GM15510 (cell line): Measurements from ENCODE around the gene ZNF408.

Experiments
- POLR2A ChIP-seq: IDR thresholded peaks from 3 replicates; pipeline ENCODE4 v1.6.1; 2011; ENCODE audit warnings: borderline replicate concordance; ENCODE audit not compliant: insufficient read length; ENCODE audit errors: extremely low read depth

ZNF408 gene

DNA sequence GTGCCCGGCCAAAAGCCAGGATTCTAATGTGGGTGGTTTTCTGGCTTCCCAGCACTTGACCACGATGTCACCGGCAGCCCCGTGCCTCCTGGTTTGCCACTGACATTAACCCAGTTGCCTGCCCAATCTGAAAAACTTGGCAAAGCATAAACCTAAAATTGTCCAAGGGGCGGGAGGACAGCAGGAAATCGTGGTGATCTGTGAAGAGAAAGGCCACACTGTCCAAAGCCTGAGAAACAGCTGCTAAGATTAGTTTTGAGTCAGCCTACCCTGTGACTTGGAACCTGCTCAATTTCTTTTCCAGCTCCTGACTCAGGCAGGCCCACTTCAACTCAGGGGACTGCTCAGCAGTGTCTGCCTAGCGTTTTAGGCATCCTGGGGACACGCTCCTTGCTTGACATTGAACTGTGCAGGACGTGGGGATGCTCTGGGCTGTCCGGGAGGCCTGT is 10.0 kb downstream of the ZNF408 start:
- TF ChIP-seq POLR2A: no peak

- TF ChIP-seq POLR2A: no peak
Observed at GRCh38 chr11:46711303-46711702, 10.5 kb downstream of the ZNF408 start.

- TF ChIP-seq POLR2A: no peak
Observed at GRCh38 chr11:46712874-46713576, 12.2 kb downstream of the ZNF408 start.

GRCh38 chr11:46718155-46719019 is 17.6 kb downstream of the ZNF408 start:
- TF ChIP-seq POLR2A: no peak

- no peak for TF ChIP-seq POLR2A
Observed at GRCh38 chr11:46719048-46719542, 18.3 kb downstream of the ZNF408 start, which contains the start of gene F2. F2 (plus strand) TSS chr11:46719213; CDS start chr11:46719236, 23 bp downstream.

DNA sequence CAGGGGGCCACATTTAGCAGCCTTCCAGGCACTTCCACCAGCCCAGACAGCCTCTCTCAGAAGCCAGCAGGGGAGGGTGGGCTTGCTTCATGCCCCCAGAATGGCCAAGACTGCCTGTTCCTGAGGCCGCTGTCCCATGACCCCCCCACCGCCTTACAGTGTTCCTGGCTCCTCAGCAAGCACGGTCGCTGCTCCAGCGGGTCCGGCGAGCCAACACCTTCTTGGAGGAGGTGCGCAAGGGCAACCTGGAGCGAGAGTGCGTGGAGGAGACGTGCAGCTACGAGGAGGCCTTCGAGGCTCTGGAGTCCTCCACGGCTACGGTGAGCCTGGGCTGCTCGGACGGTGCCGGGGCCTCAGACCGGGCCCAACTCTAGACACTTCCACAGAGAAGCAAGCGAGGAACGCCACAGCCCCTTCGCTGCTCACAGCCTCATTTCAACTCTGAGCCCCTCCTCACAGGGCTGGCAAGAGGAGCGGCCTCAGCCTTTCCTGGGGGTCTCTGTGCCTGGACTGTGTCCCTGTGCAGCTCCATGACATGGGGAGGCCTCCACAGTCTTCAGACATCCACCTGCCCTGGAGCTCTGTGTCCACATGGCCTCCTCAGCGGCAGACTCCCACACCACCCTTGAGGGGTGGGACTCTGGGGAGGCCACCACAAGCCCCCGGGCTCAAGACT is 18.9 kb downstream of the ZNF408 start:
- TF ChIP-seq POLR2A: no peak

DNA sequence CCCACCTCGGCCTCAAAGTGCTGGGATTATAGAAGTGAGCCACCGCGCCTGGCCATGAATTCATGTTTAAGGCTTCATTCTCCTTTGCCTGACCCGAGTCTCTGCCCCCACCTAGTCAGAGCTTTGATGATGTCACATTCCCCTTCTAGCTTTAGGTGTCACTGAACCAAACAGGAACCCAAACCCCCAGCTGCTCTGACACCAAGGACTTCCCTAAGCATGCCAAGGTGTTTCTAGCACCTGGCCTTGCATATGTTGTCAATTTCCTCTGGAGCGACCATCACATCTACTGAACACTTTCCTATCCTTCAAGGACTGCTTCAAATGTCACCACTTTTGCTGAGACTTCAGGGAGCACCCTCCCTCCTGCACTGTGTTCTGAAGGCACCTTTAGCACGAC is 20.5 kb downstream of the ZNF408 start:
- no peak for TF ChIP-seq POLR2A

DNA sequence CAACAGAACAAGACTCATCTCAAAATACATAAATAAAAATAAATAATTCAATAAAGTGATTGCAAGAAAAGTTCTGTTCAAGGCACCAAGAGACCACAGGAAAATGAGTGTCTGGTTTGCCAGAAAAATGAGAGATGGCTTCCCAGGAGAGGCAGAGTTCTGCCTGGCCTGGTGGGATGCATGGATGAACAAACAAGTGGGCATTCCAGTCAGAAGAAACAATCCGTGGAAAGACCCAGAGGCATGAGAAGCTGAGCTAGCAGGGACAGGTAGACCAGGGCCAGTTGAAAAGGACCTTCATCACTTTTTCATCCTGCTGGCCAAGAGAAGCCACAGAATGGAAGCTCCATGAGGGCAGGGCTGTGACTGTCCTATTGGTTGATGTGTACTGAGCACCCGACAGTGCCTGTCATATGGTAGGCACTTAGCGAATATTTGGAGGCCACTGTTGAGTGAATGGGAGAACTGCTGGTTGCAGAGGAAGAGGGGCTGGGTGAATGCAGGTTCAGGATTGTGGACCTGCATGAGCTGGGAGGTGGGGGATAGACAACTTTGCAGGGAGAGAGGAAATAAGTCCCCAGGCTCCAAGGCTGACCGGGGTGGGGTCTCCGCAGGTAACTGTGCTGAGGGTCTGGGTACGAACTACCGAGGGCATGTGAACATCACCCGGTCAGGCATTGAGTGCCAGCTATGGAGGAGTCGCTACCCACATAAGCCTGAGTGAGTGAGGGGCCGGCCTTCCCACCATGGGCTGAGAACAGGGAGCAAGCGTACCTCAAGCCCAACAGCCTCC is 21.9 kb downstream of the ZNF408 start:
- TF ChIP-seq POLR2A: no peak

DNA sequence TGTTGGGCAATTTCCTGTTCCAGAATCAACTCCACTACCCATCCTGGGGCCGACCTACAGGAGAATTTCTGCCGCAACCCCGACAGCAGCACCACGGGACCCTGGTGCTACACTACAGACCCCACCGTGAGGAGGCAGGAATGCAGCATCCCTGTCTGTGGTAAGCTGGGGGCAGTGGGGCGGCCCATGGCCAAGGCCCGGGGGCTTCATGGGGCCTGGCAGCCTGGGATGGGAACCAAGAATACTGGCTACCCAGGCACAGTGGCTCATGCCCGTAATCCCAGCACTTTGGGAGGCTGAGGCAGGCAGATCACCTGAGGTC is 22.5 kb downstream of the ZNF408 start:
- no peak for TF ChIP-seq POLR2A

DNA sequence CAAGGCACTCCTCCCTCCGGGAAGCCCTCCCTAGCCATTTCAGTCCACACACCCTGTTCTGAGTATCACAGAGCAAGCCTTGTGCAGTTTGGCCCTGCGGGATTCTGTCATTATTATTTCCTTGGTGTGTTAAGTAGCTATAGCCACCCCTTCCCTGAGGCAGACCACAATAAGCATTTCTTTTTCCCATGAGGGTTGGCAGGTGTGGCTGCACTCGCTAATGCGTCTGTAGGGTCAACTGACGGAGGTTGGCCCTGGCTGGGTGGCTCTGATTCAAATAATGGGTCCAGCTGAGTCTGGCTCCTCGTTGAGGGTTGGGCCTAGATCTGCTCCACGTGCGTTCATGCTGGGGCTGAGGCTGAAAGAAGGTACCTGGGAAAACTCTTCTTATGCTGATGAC is 23.3 kb downstream of the ZNF408 start:
- no peak for TF ChIP-seq POLR2A

GRCh38 chr11:46725338-46726205 is 24.7 kb downstream of the ZNF408 start:
- TF ChIP-seq POLR2A: no peak

DNA sequence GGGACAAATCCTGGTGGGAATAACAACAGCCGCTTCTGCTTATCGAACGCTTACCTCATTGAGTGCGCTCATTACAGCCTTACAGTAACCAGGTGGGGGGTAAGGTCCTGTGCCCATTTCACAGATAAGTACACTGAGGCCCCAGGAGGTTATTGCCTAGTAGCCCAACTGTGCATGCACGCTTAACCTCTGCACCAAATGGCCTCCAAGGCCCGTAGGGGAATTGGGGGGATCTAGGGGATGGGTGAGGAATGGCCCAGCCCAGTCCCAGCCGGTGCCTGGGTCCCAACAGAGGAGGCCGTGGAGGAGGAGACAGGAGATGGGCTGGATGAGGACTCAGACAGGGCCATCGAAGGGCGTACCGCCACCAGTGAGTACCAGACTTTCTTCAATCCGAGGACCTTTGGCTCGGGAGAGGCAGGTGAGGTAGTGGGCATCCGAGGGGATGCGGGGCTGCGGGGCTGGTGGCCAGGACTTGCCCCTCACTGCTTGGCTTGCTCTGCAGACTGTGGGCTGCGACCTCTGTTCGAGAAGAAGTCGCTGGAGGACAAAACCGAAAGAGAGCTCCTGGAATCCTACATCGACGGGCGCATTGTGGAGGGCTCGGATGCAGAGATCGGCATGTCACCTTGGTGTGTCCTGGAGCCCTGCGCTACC is 25.5 kb downstream of the ZNF408 start:
- no peak for TF ChIP-seq POLR2A
